Measurements from ENCODE around the gene ANKRD37.

ANKRD37 gene

GRCh38 chr4:185424905-185425646 is 28.4 kb downstream of the ANKRD37 start:
- Mint-ChIP-seq H3K36me3 (peaks cover 10% of the 10 kb centered on the region), H3K4me3 (peak overlapping the region; percentile 91), H3K27me3 (peaks cover 2% of the 10 kb centered on the region), H3K27ac (peak overlapping the region; percentile 99), H3K4me1 (ENCODE audit: low read depth) (peaks cover 29% of the 10 kb centered on the region), H3K9me3 (ENCODE audit: low read depth) (no peaks in the 10 kb centered on the region)

- peaks cover 10% of the 10 kb centered on the region for H3K36me3 Mint-ChIP-seq
- H3K27me3 Mint-ChIP-seq: peaks cover 2% of the 10 kb centered on the region
- H3K9me3 Mint-ChIP-seq (ENCODE audit: low read depth): no peaks in the 10 kb centered on the region
- H3K27ac Mint-ChIP-seq: peak within 1 kb of the TSS; percentile 99
- H3K4me1 Mint-ChIP-seq (ENCODE audit: low read depth): peaks cover 29% of the 10 kb centered on the region
- peak within 1 kb of the TSS; percentile 91 for H3K4me3 Mint-ChIP-seq
These were observed 29.2 kb downstream of the ANKRD37 start, which contains the start of gene UFSP2 for GRCh38 chr4:185425647-185426352. Gene UFSP2, minus strand, starts transcription at chr4:185425964. Its CDS starts 96 bp downstream, at chr4:185425868.

- no peaks in the 10 kb centered on the region for H3K9me3 Mint-ChIP-seq (ENCODE audit: low read depth)
- H3K27me3 Mint-ChIP-seq: peaks cover 2% of the 10 kb centered on the region
- peaks cover 19% of the 10 kb centered on the region for H3K4me1 Mint-ChIP-seq (ENCODE audit: low read depth)
- peaks cover 2% of the 10 kb centered on the region for H3K36me3 Mint-ChIP-seq
- no peak overlapping the region for H3K27ac Mint-ChIP-seq
- peak overlapping the region; percentile 30 for H3K4me3 Mint-ChIP-seq
These were observed 30.5 kb downstream of the ANKRD37 start for GRCh38 chr4:185426960-185427688.

GRCh38 chr4:185429660-185430059 is 33.0 kb downstream of the ANKRD37 start:
- Mint-ChIP-seq H3K36me3 (no peaks in the 10 kb centered on the region), H3K9me3 (ENCODE audit: low read depth) (no peaks in the 10 kb centered on the region), H3K4me3 (no peak overlapping the region), H3K27ac (no peak overlapping the region), H3K4me1 (ENCODE audit: low read depth) (peaks cover 5% of the 10 kb centered on the region), H3K27me3 (peaks cover 3% of the 10 kb centered on the region)

- H3K27me3 Mint-ChIP-seq: peaks cover 2% of the 10 kb centered on the region
- no peak overlapping the region for H3K4me3 Mint-ChIP-seq
- H3K36me3 Mint-ChIP-seq: no peaks in the 10 kb centered on the region
- no peaks in the 10 kb centered on the region for H3K4me1 Mint-ChIP-seq (ENCODE audit: low read depth)
- H3K27ac Mint-ChIP-seq: no peak overlapping the region
- no peaks in the 10 kb centered on the region for H3K9me3 Mint-ChIP-seq (ENCODE audit: low read depth)
These were observed 38.8 kb downstream of the ANKRD37 start for GRCh38 chr4:185435466-185435865.

- H3K9me3 Mint-ChIP-seq (ENCODE audit: low read depth): no peaks in the 10 kb centered on the region
- H3K27me3 Mint-ChIP-seq: peaks cover 2% of the 10 kb centered on the region
- no peaks in the 10 kb centered on the region for H3K36me3 Mint-ChIP-seq
- no peak overlapping the region for H3K4me3 Mint-ChIP-seq
- H3K27ac Mint-ChIP-seq: no peak overlapping the region
- no peaks in the 10 kb centered on the region for H3K4me1 Mint-ChIP-seq (ENCODE audit: low read depth)
These were observed 41.2 kb downstream of the ANKRD37 start for GRCh38 chr4:185437809-185438208.

- no peaks in the 10 kb centered on the region for H3K36me3 Mint-ChIP-seq
- peaks cover 1% of the 10 kb centered on the region for H3K27me3 Mint-ChIP-seq
- H3K9me3 Mint-ChIP-seq (ENCODE audit: low read depth): no peaks in the 10 kb centered on the region
- H3K4me3 Mint-ChIP-seq: no peak overlapping the region
- no peak overlapping the region for H3K27ac Mint-ChIP-seq
- no peaks in the 10 kb centered on the region for H3K4me1 Mint-ChIP-seq (ENCODE audit: low read depth)
These were observed 44.8 kb downstream of the ANKRD37 start for GRCh38 chr4:185441479-185441878.

GRCh38 chr4:185445209-185445608 is 48.6 kb downstream of the ANKRD37 start:
- Mint-ChIP-seq H3K27ac (no peak overlapping the region), H3K36me3 (no peaks in the 10 kb centered on the region), H3K4me3 (no peak overlapping the region), H3K9me3 (ENCODE audit: low read depth) (no peaks in the 10 kb centered on the region), H3K27me3 (peaks cover 1% of the 10 kb centered on the region), H3K4me1 (ENCODE audit: low read depth) (no peaks in the 10 kb centered on the region)

All from activated naive CD8-positive, alpha-beta T cell (primary cell).